Activated CD4-positive, alpha-beta T cell treated with anti-CD3 and anti-CD28 coated beads, Interleukin-2, amount 50 U/mL, for 4 hours (primary cell): Measurements from ENCODE around the gene TMPRSS6.
A peak's percentile ranks its signal among the peaks of the same experiment; 100 is the strongest.

Experiments
- DNase-seq, 2 experiments: peaks; one replicate each; pipeline ENCODE4 v3.0.0-alpha.2; 2020

The TMPRSS6 gene

GRCh38 chr22:37024339-37025157, 85.0 kb downstream of the TMPRSS6 start:
- no peak for DNase-seq

- no peak for DNase-seq
Observed at GRCh38 chr22:37023743-37024338, 85.7 kb downstream of the TMPRSS6 start.

- no peak for DNase-seq
Observed at GRCh38 chr22:37022483-37023337, 86.8 kb downstream of the TMPRSS6 start.

- DNase-seq: peak; percentile 40
Observed at GRCh38 chr22:37021710-37022482, 87.6 kb downstream of the TMPRSS6 start.

GRCh38 chr22:37021041-37021440, 88.5 kb downstream of the TMPRSS6 start:
- DNase-seq: no peak

GRCh38 chr22:37020192-37020479, 89.4 kb downstream of the TMPRSS6 start:
- DNase-seq: no peak

- DNase-seq: peak in 1 of 2 experiments; percentile 6
Observed at GRCh38 chr22:37019309-37020191, 90.0 kb downstream of the TMPRSS6 start, which contains the start of the genes MPST and TST. Gene MPST, plus strand, starts transcription at chr22:37019742. Its CDS starts 95 bp downstream, at chr22:37019837. Gene TST, minus strand, starts transcription at chr22:37019447. Its CDS starts 715 bp downstream, at chr22:37018732.

- no peak for DNase-seq
Observed at GRCh38 chr22:37018815-37019308, 90.7 kb downstream of the TMPRSS6 start.

GRCh38 chr22:37018086-37018814, 91.3 kb downstream of the TMPRSS6 start:
- no peak for DNase-seq

GRCh38 chr22:37017356-37017755, 92.2 kb downstream of the TMPRSS6 start:
- DNase-seq: no peak

- no peak for DNase-seq
Observed at GRCh38 chr22:37016134-37016910, 93.2 kb downstream of the TMPRSS6 start.

- DNase-seq: no peak
Observed at GRCh38 chr22:37015587-37015878, 94.0 kb downstream of the TMPRSS6 start.
